Measurements from ENCODE around the gene TMEM121B.

GRCh38 chr22:17117400-17117799 is 3.8 kb downstream of the TMEM121B start:
- TF ChIP-seq CTCF (IDR thresholded peaks at IDR 0.05; ENCODE audit: insufficient read depth, low read depth, low read length) (no peak), EZH2 (IDR thresholded peaks at IDR 0.05; ENCODE audit: insufficient read depth, low read length) (no peak)
